ENCODE data around the gene DDX10. TPM values are rescaled to one million over a fixed set of nuclear protein-coding genes. Genes with fewer than 3 reads are reported as not detected.

DDX10 gene
- polyA plus RNA-seq, 1 of the 3 experiments (the other 2 are of a cell fraction) = 35.8 TPM

DNA sequence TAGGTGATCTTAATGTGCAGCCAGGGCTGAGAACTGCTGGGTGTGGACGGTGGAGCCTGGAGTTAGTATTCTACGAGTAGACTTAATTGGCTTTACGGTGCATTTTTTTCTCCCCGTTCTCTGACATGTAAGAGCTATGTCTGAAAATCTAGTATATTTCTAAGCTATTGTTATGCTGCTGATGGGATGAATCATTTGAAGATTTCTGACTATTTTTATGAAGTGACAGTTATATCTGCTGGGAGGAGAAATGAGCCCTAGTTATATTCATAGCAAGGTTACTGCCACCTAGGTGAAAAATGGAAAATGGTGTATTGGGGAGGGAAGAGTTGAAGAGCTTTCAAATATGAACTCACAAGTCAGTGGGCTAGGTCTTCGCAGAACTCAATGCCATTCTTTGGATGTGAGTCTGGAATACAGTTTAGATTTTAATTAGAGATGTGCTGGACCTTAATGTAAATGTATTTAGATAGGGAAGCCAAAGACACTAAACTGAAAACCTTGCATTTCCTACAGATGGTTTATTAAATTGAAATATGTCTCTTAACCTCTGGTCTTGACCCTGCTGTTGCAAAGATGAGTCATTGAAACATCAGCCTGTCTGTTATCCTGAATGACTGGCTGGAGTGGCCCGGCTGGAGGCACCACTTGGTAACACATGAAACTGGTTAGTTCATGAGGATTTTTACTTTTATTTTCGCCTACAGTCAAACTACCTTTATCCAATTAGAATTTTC lies 293.7 kb downstream of the DDX10 start:
- H3K9ac ChIP-seq = peak overlapping the region; percentile 50; the same call in 1 of the 2 replicates

More for the DNA sequence above, 293.7 kb downstream of the DDX10 start:
- peak overlapping the region; percentile 23 to 38; a peak in 3 of 4 replicates for H3K4me3 ChIP-seq (ENCODE audit: low read depth in 2 of 2, low read length in 1 of 2)
- no peaks in the 10 kb centered on the region for H3K79me2 ChIP-seq (ENCODE audit: insufficient read depth)
- H3K27me3 ChIP-seq (ENCODE audit: insufficient read depth) = no peaks in the 10 kb centered on the region
- H3K27ac ChIP-seq (ENCODE audit: low read depth in 2 of 2, low read length in 1 of 2) = peak overlapping the region; percentile 85 to 87
- H3K4me2 ChIP-seq = peak overlapping the region; percentile 65
- peak overlapping the region; percentile 44; the same call in 1 of the 2 replicates for H2AFZ ChIP-seq (ENCODE audit: low read depth)
- peaks cover 24 to 36% of the 10 kb centered on the region in 2 experiments for H3K4me1 ChIP-seq (ENCODE audit: control insufficient read depth in 1 of 2, insufficient read depth in 2 of 2, low read depth in 1 of 2, low read length in 1 of 2)
- ChIA-PET CTCF (interaction anchor here (0.6 to 1.9 kb wide), 3 partner anchors 9 to 261 kb away, joined by 3 to 7 read pairs (median 4); no protein-coding TSS in a partner anchor), POLR2A (no interaction called here)
- H3K9me3 ChIP-seq = no peaks in the 10 kb centered on the region
- H3K36me3 ChIP-seq (replicated peaks in 1 of 2; ENCODE audit: control insufficient read depth in 1 of 2, insufficient read depth in 2 of 2, low read length in 1 of 2) = no peaks in the 10 kb centered on the region
- DNase-seq = peak; percentile 52
- peaks cover 31% of the 10 kb centered on the region for H3F3A ChIP-seq (replicated peaks; ENCODE audit: insufficient read depth)
- no peak for TF ChIP-seq GATA2 (CRISPR knock-in tag; IDR thresholded peaks at IDR 0.05)
- no peak for TF ChIP-seq EZH2phosphoT487 (IDR thresholded peaks at IDR 0.05; ENCODE audit: borderline replicate concordance, low read depth)
- TF ChIP-seq PBX3 (IDR thresholded peaks at IDR 0.05) = peak; percentile 97
- TF ChIP-seq NFIC (IDR thresholded peaks at IDR 0.05; ENCODE audit: borderline replicate concordance) = peak; percentile 49; the same call in 1 of the 2 replicates
- peak; percentile 93 for TF ChIP-seq JUND (IDR thresholded peaks at IDR 0.05)
- 0 out of 2 replicates have a peak, but pooled peaks have one; percentile 4 for TF ChIP-seq RCOR1 (IDR thresholded peaks at IDR 0.05; ENCODE audit: low read length)
- no peak for TF ChIP-seq IRF3 (IDR thresholded peaks at IDR 0.05; ENCODE audit: low read depth, low read length)
- 0 out of 2 replicates have a peak, but pooled peaks have one; percentile 27 for TF ChIP-seq POLR2AphosphoS5 (IDR thresholded peaks at IDR 0.05; ENCODE audit: low read depth, low read length)
- TF ChIP-seq EP300 (IDR thresholded peaks at IDR 0.05; ENCODE audit: borderline replicate concordance in 1 of 2, low read depth in 1 of 2, low read length in 1 of 2) = peak in 1 of 2 experiments; percentile 85; a peak in 3 of 4 replicates
- TF ChIP-seq, protein P1, sequence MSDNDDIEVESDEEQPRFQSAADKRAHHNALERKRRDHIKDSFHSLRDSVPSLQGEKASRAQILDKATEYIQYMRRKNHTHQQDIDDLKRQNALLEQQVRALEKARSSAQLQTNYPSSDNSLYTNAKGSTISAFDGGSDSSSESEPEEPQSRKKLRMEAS (IDR thresholded peaks at IDR 0.05; ENCODE audit: low read depth) = peak; percentile 43; the same call in 1 of the 2 replicates
- peak; percentile 92 for TF ChIP-seq TCF12 (IDR thresholded peaks at IDR 0.05)
- TF ChIP-seq TEAD4 (IDR thresholded peaks at IDR 0.05; ENCODE audit: borderline replicate concordance, insufficient read depth) = peak; percentile 25; the same call in 1 of the 2 replicates
- TF ChIP-seq FOXM1 (IDR thresholded peaks at IDR 0.05; ENCODE audit: low read depth) = peak; percentile 66
- peak; percentile 90 for TF ChIP-seq FOSL2 (IDR thresholded peaks at IDR 0.05; ENCODE audit: borderline replicate concordance, low read depth)
- TF ChIP-seq RXRA (IDR thresholded peaks at IDR 0.05; ENCODE audit: borderline replicate concordance, low read depth) = peak; percentile 77
- TF ChIP-seq, protein P2, sequence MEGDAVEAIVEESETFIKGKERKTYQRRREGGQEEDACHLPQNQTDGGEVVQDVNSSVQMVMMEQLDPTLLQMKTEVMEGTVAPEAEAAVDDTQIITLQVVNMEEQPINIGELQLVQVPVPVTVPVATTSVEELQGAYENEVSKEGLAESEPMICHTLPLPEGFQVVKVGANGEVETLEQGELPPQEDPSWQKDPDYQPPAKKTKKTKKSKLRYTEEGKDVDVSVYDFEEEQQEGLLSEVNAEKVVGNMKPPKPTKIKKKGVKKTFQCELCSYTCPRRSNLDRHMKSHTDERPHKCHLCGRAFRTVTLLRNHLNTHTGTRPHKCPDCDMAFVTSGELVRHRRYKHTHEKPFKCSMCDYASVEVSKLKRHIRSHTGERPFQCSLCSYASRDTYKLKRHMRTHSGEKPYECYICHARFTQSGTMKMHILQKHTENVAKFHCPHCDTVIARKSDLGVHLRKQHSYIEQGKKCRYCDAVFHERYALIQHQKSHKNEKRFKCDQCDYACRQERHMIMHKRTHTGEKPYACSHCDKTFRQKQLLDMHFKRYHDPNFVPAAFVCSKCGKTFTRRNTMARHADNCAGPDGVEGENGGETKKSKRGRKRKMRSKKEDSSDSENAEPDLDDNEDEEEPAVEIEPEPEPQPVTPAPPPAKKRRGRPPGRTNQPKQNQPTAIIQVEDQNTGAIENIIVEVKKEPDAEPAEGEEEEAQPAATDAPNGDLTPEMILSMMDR (IDR thresholded peaks at IDR 0.05) = peak; percentile 40
- 0 out of 2 replicates have a peak, but pooled peaks have one; percentile 49 for TF ChIP-seq ZBTB33 (IDR thresholded peaks at IDR 0.05; ENCODE audit: borderline replicate concordance, low read depth)
- TF ChIP-seq MXI1 (IDR thresholded peaks at IDR 0.05; ENCODE audit: low read depth, low read length) = no peak
- H4K20me1 ChIP-seq (ENCODE audit: insufficient read depth) = no peaks in the 10 kb centered on the region
- H3K9me2 ChIP-seq = no peaks in the 10 kb centered on the region
- 41% methylated on average over 7 of the region's 7 CpGs for WGBS (ENCODE audit: low lambda C conversion rate)

Measured in SK-N-SH (cell line).